Activated T-cell treated with anti-CD3 and anti-CD28 coated beads, Interleukin-2, amount 50 U/mL, for 72 hours (primary cell): ENCODE data around the gene CNTFR. TPM values are rescaled to one million over a fixed set of nuclear protein-coding genes. Genes with fewer than 3 reads are reported as not detected.
A peak's percentile ranks its signal among the peaks of the same experiment; 100 is the strongest.

ENCODE experiments used
- ATAC-seq, 2 donors: fragments of 150-1000 bp; cut with Tn5 transposase; replicated peaks in 1 of 2; 2 replicates each; pipeline ENCODE4 v1.10.0; 2021; ENCODE audit warnings: moderate library complexity in 2 of 2, mild to moderate bottlenecking in 1 of 2
- DNase-seq, 2 donors: peaks; one replicate each; pipeline ENCODE4 v3.0.0; 2021 to 2022; ENCODE audit warnings: mixed read lengths in 1 of 2
- H3K27ac Mint-ChIP-seq: one replicate; pipeline ENCODE4 v1.8.0; 2022; ENCODE audit warnings: mild to moderate bottlenecking, moderate library complexity, mixed read lengths
- H3K27me3 Mint-ChIP-seq: one replicate; pipeline ENCODE4 v1.8.0; 2022; ENCODE audit warnings: low read depth, mixed read lengths
- H3K36me3 Mint-ChIP-seq, 2 donors: one replicate each; pipeline ENCODE4 v1.8.0; 2022; ENCODE audit warnings: mixed read lengths in 2 of 2, mild to moderate bottlenecking in 1 of 2; ENCODE audit not compliant: insufficient read depth in 2 of 2
- H3K4me1 Mint-ChIP-seq: one replicate; pipeline ENCODE4 v1.8.0; 2022; ENCODE audit warnings: low read depth, mixed read lengths
- H3K4me3 Mint-ChIP-seq, 2 donors: one replicate each; pipeline ENCODE4 v1.8.0; 2022; ENCODE audit warnings: mild to moderate bottlenecking in 2 of 2, mixed read lengths in 2 of 2, moderate library complexity in 2 of 2
- H3K9me3 Mint-ChIP-seq, 2 donors: one replicate each; pipeline ENCODE4 v1.8.0; 2022; ENCODE audit warnings: mixed read lengths in 2 of 2
- total RNA-seq, 2 donors: library from RNA; stranded (reverse); gene quantifications; one replicate each; pipeline ENCODE4 v1.2.3, GENCODE V29; 2022

Gene CNTFR
- total RNA-seq, 2 donors from 2014 or later, result not detected

- H3K27me3 Mint-ChIP-seq, result peaks cover 69% of the 10 kb centered on the region
- DNase-seq (peak; percentile 85 to 88), ATAC-seq (peak; percentile 77 to 79)
- peaks cover 33% of the 10 kb centered on the region for H3K4me1 Mint-ChIP-seq
- no peaks in the 10 kb centered on the region for H3K9me3 Mint-ChIP-seq
- H3K4me3 Mint-ChIP-seq, result peak overlapping the region; percentile 73 to 83
- H3K36me3 Mint-ChIP-seq, result no peaks in the 10 kb centered on the region
- H3K27ac Mint-ChIP-seq, result no peak overlapping the region
Measured at GRCh38 chr9:34591248-34591916, 1.9 kb upstream of the CNTFR start.

- Mint-ChIP-seq H3K9me3 (no peaks in the 10 kb centered on the region), H3K27ac (no peak overlapping the region), H3K4me1 (peaks cover 33% of the 10 kb centered on the region), H3K4me3 (peak overlapping the region; percentile 73 to 83), H3K27me3 (peaks cover 73% of the 10 kb centered on the region), H3K36me3 (no peaks in the 10 kb centered on the region)
- ATAC-seq, result no peak
- peak in 1 of 2 donors; percentile 18 for DNase-seq
Measured at GRCh38 chr9:34590381-34591247, 1.1 kb upstream of the CNTFR start.

DNA sequence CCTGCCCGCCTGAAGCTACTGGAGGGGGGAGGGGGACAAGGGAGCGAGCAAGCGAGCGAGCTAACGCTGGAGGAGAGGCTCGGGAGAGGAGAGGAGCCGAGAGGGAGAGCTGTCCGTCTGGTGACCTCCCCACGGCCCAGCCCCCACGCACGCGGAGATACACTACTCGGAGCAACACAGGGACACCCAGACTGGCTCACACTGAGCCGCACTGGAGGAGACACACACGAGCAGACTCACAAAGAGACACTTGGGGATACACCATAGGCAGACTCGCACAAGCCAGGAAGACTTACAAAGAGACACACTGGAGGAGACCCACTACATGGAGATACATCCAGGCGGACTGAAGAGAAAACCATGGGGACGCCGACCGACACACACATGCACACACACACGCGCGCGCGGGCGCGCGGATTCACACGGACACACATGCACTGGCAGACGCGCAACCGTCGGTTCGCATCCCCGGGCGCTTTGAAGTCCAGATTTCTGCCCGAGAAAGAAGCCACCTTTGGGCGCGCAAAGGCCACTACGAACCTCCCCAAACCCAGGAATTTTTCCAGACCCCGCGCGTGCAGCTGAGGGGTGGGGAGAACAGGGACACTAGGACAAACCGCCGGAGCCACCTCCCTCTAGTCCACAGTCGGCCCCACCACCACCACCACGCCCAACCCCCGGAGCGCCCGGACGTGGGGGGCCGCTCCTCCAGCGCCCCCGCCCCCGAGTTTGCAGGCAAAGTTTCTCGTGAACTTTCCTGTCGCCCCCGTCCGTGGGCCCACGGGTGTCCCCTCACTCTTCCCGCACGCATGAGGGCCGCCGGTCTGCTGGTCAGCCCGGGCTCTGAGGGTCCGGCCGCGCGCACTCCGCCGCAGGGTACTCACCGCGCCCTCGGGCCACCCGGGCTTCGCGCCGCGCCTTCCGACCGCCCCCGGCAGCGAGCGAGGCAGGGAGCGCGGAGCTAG, 571 bp downstream of the CNTFR start:
- no peaks in the 10 kb centered on the region for H3K36me3 Mint-ChIP-seq
- H3K27me3 Mint-ChIP-seq, result peaks cover 89% of the 10 kb centered on the region
- no peak overlapping the region for H3K27ac Mint-ChIP-seq
- peak overlapping the region; percentile 46 to 75 for H3K4me3 Mint-ChIP-seq
- peaks cover 33% of the 10 kb centered on the region for H3K4me1 Mint-ChIP-seq
- H3K9me3 Mint-ChIP-seq, result no peaks in the 10 kb centered on the region
- DNase-seq (no peak), ATAC-seq (no peak)

- H3K36me3 Mint-ChIP-seq, result no peaks in the 10 kb centered on the region
- DNase-seq (no peak), ATAC-seq (peak; percentile 43 to 70)
- no peak overlapping the region for H3K4me3 Mint-ChIP-seq
- peaks cover 84% of the 10 kb centered on the region for H3K27me3 Mint-ChIP-seq
- no peak overlapping the region for H3K27ac Mint-ChIP-seq
- peaks cover 32% of the 10 kb centered on the region for H3K4me1 Mint-ChIP-seq
- no peaks in the 10 kb centered on the region for H3K9me3 Mint-ChIP-seq
Measured at GRCh38 chr9:34587271-34587670, 2.3 kb downstream of the CNTFR start.

GRCh38 chr9:34585946-34586669, 3.4 kb downstream of the CNTFR start:
- H3K9me3 Mint-ChIP-seq, result no peaks in the 10 kb centered on the region
- no peak overlapping the region for H3K27ac Mint-ChIP-seq
- H3K4me1 Mint-ChIP-seq, result peaks cover 22% of the 10 kb centered on the region
- ATAC-seq (no peak), DNase-seq (no peak)
- peaks cover 81% of the 10 kb centered on the region for H3K27me3 Mint-ChIP-seq
- no peak overlapping the region for H3K4me3 Mint-ChIP-seq
- no peaks in the 10 kb centered on the region for H3K36me3 Mint-ChIP-seq

DNA sequence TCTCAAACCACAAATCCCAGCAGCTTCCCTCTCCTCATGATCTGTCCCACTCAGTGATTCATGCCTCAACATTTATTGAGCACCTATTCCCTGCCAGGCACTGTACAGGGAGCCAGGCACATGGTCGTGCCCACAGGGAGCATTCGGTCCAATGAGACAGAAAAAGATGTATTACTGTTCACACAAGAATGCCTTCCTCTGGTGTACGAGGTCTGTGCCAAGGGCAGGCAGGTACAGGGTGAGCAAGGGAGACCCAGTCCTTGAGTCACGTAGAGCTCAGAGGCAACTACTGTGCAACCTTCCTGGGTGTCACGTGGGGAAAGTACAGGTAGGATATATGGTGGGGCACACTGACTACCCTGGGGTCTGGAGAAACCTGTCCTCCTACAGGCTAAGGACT, 4.6 kb downstream of the CNTFR start:
- ATAC-seq, result no peak
- Mint-ChIP-seq H3K36me3 (no peaks in the 10 kb centered on the region), H3K27me3 (peaks cover 83% of the 10 kb centered on the region)

DNA sequence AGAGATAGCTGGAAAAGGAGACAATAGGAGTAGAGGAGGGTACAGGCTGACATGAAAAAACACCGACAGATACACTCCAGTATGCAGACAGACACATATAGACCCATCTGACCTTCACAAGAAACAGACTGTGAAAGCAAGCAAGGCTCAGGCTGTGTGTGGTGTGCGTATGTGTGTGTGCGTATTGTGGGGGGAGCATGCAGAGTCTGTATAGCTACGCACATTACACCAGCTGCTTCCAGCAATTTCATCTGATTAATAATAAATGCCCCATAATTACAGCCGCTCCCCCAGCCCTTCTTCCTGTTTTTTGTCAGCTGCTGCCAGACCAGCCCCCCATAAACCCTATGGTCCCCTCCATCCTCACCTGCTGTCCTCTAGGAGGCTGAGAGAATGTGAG, 6.7 kb downstream of the CNTFR start:
- Mint-ChIP-seq H3K27ac (no peak overlapping the region), H3K27me3 (peaks cover 85% of the 10 kb centered on the region), H3K4me1 (peaks cover 5% of the 10 kb centered on the region), H3K4me3 (no peak overlapping the region), H3K36me3 (no peaks in the 10 kb centered on the region), H3K9me3 (no peaks in the 10 kb centered on the region)
- DNase-seq (no peak), ATAC-seq (no peak)

More for the DNA sequence above, 4.6 kb downstream of the CNTFR start:
- Mint-ChIP-seq H3K9me3 (no peaks in the 10 kb centered on the region), H3K4me3 (no peak overlapping the region), H3K4me1 (peaks cover 11% of the 10 kb centered on the region), H3K27ac (no peak overlapping the region)
- no peak for DNase-seq

DNA sequence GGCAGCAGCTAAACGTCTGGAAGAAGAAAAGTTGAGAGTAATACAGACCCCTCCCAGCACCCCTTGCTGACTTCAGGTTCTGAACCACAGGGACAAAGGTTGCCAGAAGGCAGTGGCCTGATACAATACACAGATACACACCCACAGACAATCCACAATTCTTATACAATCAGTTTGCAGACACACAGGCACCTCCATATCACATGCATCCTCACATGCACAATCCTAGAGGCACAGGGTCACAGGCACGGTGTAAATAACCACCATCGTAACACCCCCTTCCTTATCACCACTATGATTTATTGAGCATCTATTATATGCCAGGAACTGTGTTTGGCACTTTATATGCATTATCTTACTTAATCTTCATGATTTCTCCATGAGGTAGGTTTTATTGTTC, 8.2 kb downstream of the CNTFR start:
- Mint-ChIP-seq H3K27me3 (peaks cover 85% of the 10 kb centered on the region), H3K27ac (no peak overlapping the region), H3K4me1 (peaks cover 12% of the 10 kb centered on the region), H3K36me3 (no peaks in the 10 kb centered on the region), H3K9me3 (no peaks in the 10 kb centered on the region), H3K4me3 (no peak overlapping the region)
- no peak for ATAC-seq
- no peak for DNase-seq

- H3K27me3 Mint-ChIP-seq, result peaks cover 84% of the 10 kb centered on the region
- H3K36me3 Mint-ChIP-seq, result no peaks in the 10 kb centered on the region
- no peak for DNase-seq
Measured at GRCh38 chr9:34580358-34580757, 9.2 kb downstream of the CNTFR start.

GRCh38 chr9:34579808-34580163, 9.7 kb downstream of the CNTFR start:
- DNase-seq (no peak), ATAC-seq (no peak)
- Mint-ChIP-seq H3K4me1 (peaks cover 12% of the 10 kb centered on the region), H3K9me3 (no peaks in the 10 kb centered on the region), H3K27ac (no peak overlapping the region), H3K36me3 (no peaks in the 10 kb centered on the region), H3K4me3 (no peak overlapping the region), H3K27me3 (peaks cover 79% of the 10 kb centered on the region)

More at GRCh38 chr9:34580358-34580757, 9.2 kb downstream of the CNTFR start:
- no peak for ATAC-seq
- H3K27ac Mint-ChIP-seq, result no peak overlapping the region
- peaks cover 12% of the 10 kb centered on the region for H3K4me1 Mint-ChIP-seq
- H3K4me3 Mint-ChIP-seq, result no peak overlapping the region
- no peaks in the 10 kb centered on the region for H3K9me3 Mint-ChIP-seq

- peaks cover 12% of the 10 kb centered on the region for H3K4me1 Mint-ChIP-seq
- no peaks in the 10 kb centered on the region for H3K9me3 Mint-ChIP-seq
- peaks cover 74% of the 10 kb centered on the region for H3K27me3 Mint-ChIP-seq
- ATAC-seq (no peak), DNase-seq (no peak)
- H3K27ac Mint-ChIP-seq, result no peak overlapping the region
- no peaks in the 10 kb centered on the region for H3K36me3 Mint-ChIP-seq
- no peak overlapping the region for H3K4me3 Mint-ChIP-seq
Measured at GRCh38 chr9:34579104-34579807, 10.3 kb downstream of the CNTFR start.
